Left cardiac atrium (tissue), 4 donors: ENCODE data around the gene PPFIA3. TPM values are rescaled to one million over a fixed set of nuclear protein-coding genes. Genes with fewer than 3 reads are reported as not detected.
"Not testable (repeated sequence)": the region's sequence is repeated elsewhere in the genome, so short reads cannot be mapped to it uniquely, and the experiment has no call there.

Experiments used
- ATAC-seq, 2 donors: fragments of 200-7000 bp; cut with Tn5 transposase; one replicate each; pipeline ENCODE4 v1.9.1; 2020; ENCODE audit warnings: mild to moderate bottlenecking in 2 of 2, moderate library complexity in 2 of 2
- DNase-seq: peaks from one replicate; pipeline ENCODE4 v3.0.0-alpha.2; 2020
- intact Hi-C, 2 donors: fragments of 100-400 bp; cut with DNase I; formaldehyde crosslinking; loops; one replicate each; pipeline versions ENCODE4 v1.14.1 to v1.15.1; 2022 to 2023
- total RNA-seq, 2 donors: library from RNA; stranded (reverse); fragmentation: NEBNext Ultra II Directional; extraction: Animal tissue kit (Norgen Biotek cat#: 25700); gene quantifications; one replicate each; pipeline ENCODE4 v1.2.1, GENCODE V29; 2021
- donor health status: DM: no; HTN: yes; CAD: no.
- donor health status: DM: no; HTN: yes; CAD: no; lungs with severe emphysema.
- donor health status: DM: yes; HTN: yes; CAD: no.
- donor health status: Dilated cardiomyopathy.

Gene PPFIA3
- total RNA-seq, 2 donors from 2014 or later = 6.7 to 11.5 TPM

- peak; percentile 37 for DNase-seq
- intact Hi-C loops = no loop called here
- ATAC-seq = no peak
Measured at GRCh38 chr19:49117677-49118564, 1.4 kb upstream of the PPFIA3 start.

DNA sequence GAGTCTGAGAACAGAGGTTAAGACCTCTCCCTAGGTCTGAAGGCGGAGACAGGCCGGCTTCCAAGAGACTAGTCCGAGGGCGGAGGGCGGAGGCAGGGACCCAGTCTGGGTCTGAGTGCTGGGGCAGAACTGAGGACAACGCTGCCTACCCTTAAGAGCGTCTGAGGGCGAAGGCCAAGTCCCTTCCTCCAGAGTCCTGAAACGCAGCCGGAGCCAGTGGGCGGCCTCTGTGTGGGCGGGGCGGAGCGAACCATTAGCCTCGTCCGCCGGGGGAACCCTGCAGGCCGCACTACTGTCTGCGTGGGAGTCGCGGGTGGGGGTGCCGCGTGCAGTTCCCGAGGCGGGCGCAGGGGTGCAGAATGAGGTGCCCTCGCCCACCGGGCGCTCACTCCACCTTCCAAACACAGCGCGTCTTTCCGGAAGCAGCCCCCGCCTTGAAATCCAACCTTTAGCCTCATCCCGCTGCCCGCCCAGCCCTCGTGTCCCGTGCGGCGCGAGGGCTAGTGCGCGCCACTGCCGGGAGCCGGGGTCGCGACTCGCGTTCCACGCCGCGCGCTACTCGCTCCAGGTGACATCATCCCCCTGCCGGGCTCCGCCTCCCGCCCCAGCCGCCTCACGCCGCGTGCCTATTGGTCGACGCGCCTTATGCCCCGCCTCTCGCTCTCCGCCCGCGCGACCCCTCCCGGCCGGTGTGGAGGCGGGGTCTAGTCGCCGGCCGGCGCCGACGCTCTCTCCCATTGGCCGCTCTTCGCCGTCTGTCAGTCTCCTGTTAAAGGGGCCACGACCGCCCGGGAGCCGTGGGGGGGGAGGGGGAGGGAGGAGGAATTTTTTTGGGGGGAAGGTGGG is 556 bp upstream of the PPFIA3 start, which contains the start of gene C19orf73:
C19orf73 (minus strand) TSS at position 579 of the 846 bp plus-strand sequence; CDS start at position 458, 121 bp downstream.
- ATAC-seq = peak; percentile 91 to 94
- intact Hi-C loops = no loop called here
- DNase-seq = peak; percentile 96

GRCh38 chr19:49120325-49120683 is 960 bp downstream of the PPFIA3 start:
- ATAC-seq (no peak), DNase-seq (no peak)
- intact Hi-C loops = no loop called here

DNA sequence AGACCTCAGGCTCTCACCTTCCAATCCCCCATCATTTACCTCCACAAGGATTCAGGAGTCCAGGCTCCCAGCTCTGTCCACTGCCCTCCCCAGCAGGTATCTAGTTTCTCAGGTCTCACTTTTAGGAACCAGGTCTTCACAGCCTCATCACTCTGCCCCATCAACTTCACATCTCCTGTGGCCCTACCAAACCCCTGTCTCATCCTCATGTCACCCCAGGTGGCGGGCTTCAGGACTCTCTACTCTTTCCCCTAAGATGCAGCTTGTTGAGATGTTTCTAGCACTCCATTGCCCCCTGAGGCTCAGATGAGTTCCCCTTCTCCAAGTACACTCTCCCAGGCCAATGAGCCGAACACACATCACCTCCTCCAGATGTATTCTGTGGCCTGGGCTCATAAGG is 1.5 kb downstream of the PPFIA3 start:
- ATAC-seq = no peak
- intact Hi-C loops = no loop called here
- DNase-seq = no peak

DNA sequence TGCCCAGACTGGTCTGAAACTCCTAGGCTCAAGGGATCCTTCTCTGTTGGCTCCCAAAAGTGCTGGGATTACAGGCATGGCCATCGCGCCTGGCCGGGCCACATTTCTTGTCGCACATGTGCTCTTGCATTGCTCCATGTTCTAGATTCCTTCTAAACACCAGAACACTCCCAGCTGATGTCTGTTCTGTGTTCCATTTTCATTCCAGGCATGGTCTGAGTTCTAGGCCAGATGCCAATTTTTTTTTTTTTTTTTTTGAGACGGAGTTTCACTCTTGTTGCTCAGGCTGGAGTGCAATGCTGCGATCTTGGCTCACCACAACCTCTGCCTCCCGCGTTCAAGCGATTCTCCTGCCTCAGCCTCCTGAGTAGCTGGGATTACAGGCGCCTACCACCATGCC is 2.5 kb downstream of the PPFIA3 start:
- intact Hi-C loops, ATAC-seq, DNase-seq: not testable (repeated sequence)

GRCh38 chr19:49123285-49123684 is 3.9 kb downstream of the PPFIA3 start:
- intact Hi-C loops, DNase-seq, ATAC-seq: not testable (repeated sequence)

DNA sequence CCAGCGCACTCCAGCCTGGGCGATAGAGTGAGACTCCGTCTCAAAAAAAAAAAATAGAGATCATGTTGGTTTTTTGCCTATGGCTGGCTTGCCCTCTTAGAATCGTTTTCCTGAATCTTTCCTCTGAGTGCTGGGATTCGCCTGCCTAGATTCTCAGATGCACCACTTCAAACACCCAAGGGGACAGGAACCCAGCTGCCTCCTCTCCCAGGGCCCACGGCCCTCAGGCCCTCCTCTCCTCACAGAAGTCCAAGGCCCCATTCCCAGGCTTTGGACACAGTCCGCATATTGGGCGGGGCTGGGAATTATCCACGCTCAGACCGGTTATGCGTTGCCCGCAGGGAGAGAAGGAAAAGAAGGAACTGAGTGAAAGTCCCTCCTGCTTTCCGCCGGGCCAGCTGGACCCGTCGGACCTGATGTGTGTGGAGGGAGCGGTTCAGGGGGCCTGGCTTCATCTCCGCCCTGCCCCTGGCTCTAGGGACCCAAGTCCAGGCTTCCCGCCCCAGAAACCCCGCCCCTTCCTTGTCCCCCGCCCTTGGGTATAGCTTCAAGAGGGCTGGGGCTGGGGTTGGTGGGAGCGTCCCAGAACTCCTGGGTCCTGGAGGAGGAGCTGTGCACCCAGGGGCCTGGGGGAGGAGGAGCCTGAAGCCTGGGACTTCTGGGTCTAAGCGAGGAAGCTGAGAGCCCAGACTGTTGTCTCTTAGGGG is 5.8 kb downstream of the PPFIA3 start:
- intact Hi-C loops = no loop called here
- no peak for ATAC-seq
- DNase-seq = no peak

DNA sequence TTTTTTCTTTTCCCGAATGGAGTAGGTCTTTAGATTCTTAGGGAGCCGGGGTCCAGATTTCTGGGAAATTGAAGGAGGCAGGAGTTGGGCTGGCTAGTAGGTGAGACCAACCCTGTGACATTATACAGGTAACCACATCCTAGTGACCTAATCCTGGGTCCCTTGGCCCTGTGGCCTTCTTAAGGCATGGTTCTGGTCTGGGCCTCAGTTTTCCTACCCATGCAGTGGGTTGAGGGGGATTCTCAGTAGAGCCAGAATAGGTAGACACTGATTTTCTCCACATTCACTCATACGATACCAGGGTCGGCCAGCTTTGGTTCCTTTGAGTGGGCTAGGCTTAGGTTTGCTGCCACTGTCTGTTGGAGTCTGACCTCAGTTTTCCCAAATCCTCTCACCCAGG is 7.2 kb downstream of the PPFIA3 start:
- DNase-seq = no peak
- intact Hi-C loops = no loop called here
- no peak for ATAC-seq

DNA sequence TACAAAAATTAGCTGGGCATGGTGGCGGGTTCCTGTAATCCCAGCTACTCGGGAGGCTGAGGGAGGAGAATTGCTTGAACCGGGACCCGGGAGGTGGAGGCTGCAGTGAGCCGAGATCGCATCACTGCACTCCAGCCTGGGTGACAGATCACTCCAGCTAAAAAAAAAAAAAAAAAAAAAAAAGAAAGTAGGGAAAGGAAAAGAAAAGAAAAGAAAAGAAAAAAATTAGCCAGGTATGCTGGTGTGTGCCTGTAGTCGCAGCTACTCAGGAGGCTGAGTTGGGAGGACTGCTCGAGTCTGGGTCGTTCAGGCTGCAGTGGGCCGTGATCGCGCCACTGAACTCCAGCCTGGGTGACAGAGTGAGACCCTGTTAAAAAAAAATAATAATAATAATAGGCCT is 7.9 kb downstream of the PPFIA3 start:
- ATAC-seq, DNase-seq, intact Hi-C loops: not testable (repeated sequence)

- DNase-seq = peak; percentile 96
Measured at GRCh38 chr19:49127674-49128544, 8.6 kb downstream of the PPFIA3 start.

DNA sequence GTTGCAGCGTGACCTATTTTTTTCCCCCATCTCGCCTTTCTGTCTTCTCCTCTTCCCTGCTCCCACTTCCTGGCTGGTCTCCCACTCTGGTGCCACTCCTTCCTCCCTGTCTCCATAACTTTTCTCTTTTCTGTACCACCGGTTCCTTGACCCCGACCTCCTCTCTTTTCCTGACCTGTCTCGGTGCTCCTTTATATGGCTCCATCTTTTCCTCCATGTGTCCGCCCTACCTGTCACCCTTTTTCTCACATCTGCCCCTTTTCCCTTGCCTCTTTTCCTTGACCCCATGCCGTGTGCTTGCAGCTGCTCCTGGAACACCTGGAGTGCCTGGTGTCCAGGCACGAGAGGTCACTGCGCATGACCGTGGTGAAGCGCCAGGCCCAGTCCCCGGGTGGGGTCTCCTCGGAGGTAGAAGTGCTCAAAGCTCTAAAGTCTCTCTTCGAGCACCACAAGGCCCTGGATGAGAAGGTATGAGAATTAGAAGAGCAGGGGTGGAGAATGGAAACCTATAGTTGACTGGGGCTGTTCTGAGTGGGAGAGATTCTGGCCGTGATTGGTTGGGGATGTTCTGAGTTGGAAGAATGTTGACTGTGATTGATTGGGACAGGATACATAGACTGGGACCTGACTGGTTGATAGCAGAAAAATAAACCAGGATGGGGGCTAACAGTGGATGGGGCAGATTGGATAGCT is 9.3 kb downstream of the PPFIA3 start:
- intact Hi-C loops = no loop called here
- ATAC-seq (no peak), DNase-seq (no peak)

More at GRCh38 chr19:49127674-49128544, 8.6 kb downstream of the PPFIA3 start:
- intact Hi-C loops = no loop called here
- ATAC-seq = peak; percentile 99

GRCh38 chr19:49129238-49129583 is 9.9 kb downstream of the PPFIA3 start:
- intact Hi-C loops = no loop called here
- ATAC-seq = no peak
- DNase-seq = no peak

- ATAC-seq (no peak), DNase-seq (no peak)
- intact Hi-C loops = no loop called here
Measured at GRCh38 chr19:49130325-49130724, 11.0 kb downstream of the PPFIA3 start.

GRCh38 chr19:49132974-49133609 is 13.7 kb downstream of the PPFIA3 start:
- peak; percentile 76 for DNase-seq
- intact Hi-C loops = no loop called here
- peak; percentile 15 to 24 for ATAC-seq

DNA sequence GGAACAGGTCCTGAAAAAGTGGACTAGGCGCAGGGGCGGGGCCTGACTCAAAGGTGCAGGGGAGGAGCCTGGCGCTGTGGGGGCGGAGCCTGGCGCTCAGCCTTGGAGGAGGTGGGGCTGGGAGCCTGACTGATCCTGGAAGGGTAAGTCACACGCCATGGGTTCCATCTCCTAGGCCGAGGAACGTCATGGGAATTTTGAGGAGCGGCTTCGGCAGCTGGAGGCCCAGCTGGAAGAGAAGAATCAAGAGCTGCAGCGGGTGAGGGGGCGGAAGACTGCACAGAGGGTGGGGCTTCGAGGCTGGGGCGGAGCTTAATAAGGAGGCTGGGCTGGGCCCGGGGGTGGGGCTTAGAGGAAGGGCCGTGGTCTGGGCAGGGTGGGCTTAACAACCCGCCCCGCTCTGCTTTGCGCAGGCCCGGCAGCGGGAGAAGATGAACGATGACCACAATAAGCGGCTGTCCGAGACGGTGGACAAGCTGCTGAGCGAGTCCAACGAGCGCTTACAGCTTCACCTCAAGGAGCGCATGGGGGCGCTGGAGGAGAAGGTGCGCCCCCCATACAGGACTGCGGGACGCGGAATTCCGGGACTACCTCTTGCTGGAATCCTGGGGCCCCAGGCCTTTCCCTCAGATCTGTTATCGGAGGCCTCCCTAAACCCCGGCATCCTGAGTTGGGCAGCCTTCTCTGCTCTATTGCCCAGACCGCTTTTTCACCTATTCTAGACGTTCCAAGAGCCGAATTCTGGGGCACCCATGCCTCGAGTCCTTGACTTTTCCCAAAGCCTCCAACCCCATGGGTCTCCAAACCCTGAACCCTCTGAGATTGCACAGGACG is 14.5 kb downstream of the PPFIA3 start:
- intact Hi-C loops = no loop called here
- DNase-seq = peak; percentile 79
- peak; percentile 63 to 75 for ATAC-seq

DNA sequence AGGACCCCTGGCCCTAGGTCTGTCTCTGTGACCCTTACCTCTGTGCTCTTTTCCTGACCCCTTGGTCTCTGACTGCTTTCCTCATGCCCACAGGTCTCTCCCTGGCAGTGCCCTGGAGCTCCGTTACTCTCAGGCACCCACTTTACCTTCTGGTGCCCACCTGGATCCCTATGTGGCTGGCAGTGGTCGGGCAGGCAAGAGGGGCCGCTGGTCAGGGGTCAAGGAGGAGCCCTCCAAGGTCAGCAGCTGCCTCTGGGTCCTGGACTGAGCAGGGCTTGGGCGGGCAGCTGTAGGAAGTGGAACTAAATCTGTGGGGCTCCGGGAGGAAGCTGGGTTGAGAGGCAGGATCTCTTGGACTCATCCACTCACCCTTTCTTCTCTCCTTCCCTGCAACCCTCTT is 16.3 kb downstream of the PPFIA3 start:
- ATAC-seq = no peak
- intact Hi-C loops = no loop called here
- DNase-seq = no peak

DNA sequence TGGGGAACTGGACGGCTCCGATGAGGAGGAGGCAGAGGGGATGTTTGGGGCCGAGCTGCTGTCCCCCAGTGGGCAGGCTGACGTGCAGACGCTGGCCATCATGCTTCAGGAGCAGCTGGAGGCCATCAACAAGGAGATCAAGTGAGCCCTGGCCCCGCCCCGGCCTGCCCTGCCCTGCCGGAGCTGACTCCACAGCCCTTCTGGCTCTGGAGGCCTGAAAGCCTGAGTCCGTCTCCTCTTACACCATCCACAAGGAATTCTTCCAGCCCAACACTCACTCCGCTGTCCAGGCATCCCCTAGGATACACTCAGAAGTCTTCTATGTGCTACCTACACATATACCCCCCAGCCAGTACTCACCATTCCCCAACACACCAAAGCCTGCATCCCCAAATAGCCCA is 17.4 kb downstream of the PPFIA3 start:
- DNase-seq = peak; percentile 87
- ATAC-seq = peak; percentile 72 to 82
- intact Hi-C loops = no loop called here
